ENCODE data around the gene TRA2B.

TRA2B gene

GRCh38 chr3:185968168-185968567 lies 30.4 kb upstream of the TRA2B start:
- no peak for DNase-seq
- Histone ChIP-seq H3K27ac (ENCODE audit: low read depth, low read length) (no peak overlapping the region), H3K23ac (ENCODE audit: low read length) (no peak overlapping the region), H3K14ac (ENCODE audit: low read length) (no peak overlapping the region), H3K79me1 (ENCODE audit: low read length) (no peaks in the 10 kb centered on the region), H2AFZ (ENCODE audit: insufficient read depth, low read length, poor library complexity) (no peak overlapping the region), H2BK12ac (ENCODE audit: low read length) (no peak overlapping the region), H2BK120ac (ENCODE audit: insufficient read depth, low read length, poor library complexity) (no peak overlapping the region), H3K9me3 (ENCODE audit: insufficient read depth, low read depth, low read length) (no peaks in the 10 kb centered on the region), H2BK5ac (ENCODE audit: low read depth, low read length, poor library complexity) (no peak overlapping the region), H3K4me2 (ENCODE audit: low read length) (no peak overlapping the region), H3K79me2 (ENCODE audit: control insufficient read depth, insufficient read depth, low read length, poor library complexity) (no peaks in the 10 kb centered on the region), H3K4ac (ENCODE audit: low read depth, low read length) (no peak overlapping the region), H3K18ac (ENCODE audit: low read length) (no peak overlapping the region), H4K8ac (ENCODE audit: low read depth, low read length) (no peak overlapping the region), H3K36me3 (ENCODE audit: control insufficient read depth in 1 of 2, insufficient read depth in 2 of 2, low read length in 2 of 2) (no peaks in the 10 kb centered on the region), H4K91ac (ENCODE audit: low read depth, low read length) (no peak overlapping the region), H3K4me1 (ENCODE audit: control insufficient read depth in 1 of 2, insufficient read depth in 2 of 2, low read length in 2 of 2) (no peaks in the 10 kb centered on the region), H4K12ac (ENCODE audit: low read depth, low read length) (no peak overlapping the region), H3K4me3 (ENCODE audit: low read depth, low read length) (no peak overlapping the region), H3K27me3 (ENCODE audit: insufficient read depth, low read length) (no peaks in the 10 kb centered on the region), H2AK5ac (ENCODE audit: low read length) (no peak overlapping the region), H3K9ac (ENCODE audit: low read length) (no peak overlapping the region)
- WGBS (ENCODE audit: extremely low coverage, insufficient coverage, insufficient read length), result no CpG with 5 or more reads among the region's 2 CpGs

- no peak for DNase-seq
- Histone ChIP-seq H3K4me2 (ENCODE audit: low read length) (peak overlapping the region; percentile 12), H3K14ac (ENCODE audit: low read length) (no peak overlapping the region), H2AK5ac (ENCODE audit: low read length) (no peak overlapping the region), H3K4ac (ENCODE audit: low read depth, low read length) (no peak overlapping the region), H2AFZ (ENCODE audit: insufficient read depth, low read length, poor library complexity) (no peak overlapping the region), H3K4me3 (ENCODE audit: low read depth, low read length) (no peak overlapping the region), H4K8ac (ENCODE audit: low read depth, low read length) (no peak overlapping the region), H2BK120ac (ENCODE audit: insufficient read depth, low read length, poor library complexity) (no peak overlapping the region), H3K4me1 (ENCODE audit: control insufficient read depth in 1 of 2, insufficient read depth in 2 of 2, low read length in 2 of 2) (no peaks in the 10 kb centered on the region), H3K18ac (ENCODE audit: low read length) (no peak overlapping the region), H3K27me3 (ENCODE audit: insufficient read depth, low read length) (no peaks in the 10 kb centered on the region), H2BK12ac (ENCODE audit: low read length) (no peak overlapping the region), H4K91ac (ENCODE audit: low read depth, low read length) (no peak overlapping the region), H3K36me3 (ENCODE audit: control insufficient read depth in 1 of 2, insufficient read depth in 2 of 2, low read length in 2 of 2) (no peaks in the 10 kb centered on the region), H3K9ac (ENCODE audit: low read length) (no peak overlapping the region), H3K79me1 (ENCODE audit: low read length) (no peaks in the 10 kb centered on the region), H3K9me3 (ENCODE audit: insufficient read depth, low read depth, low read length) (no peaks in the 10 kb centered on the region), H4K12ac (ENCODE audit: low read depth, low read length) (no peak overlapping the region), H3K23ac (ENCODE audit: low read length) (no peak overlapping the region), H2BK5ac (ENCODE audit: low read depth, low read length, poor library complexity) (no peak overlapping the region), H3K79me2 (ENCODE audit: control insufficient read depth, insufficient read depth, low read length, poor library complexity) (no peaks in the 10 kb centered on the region), H3K27ac (ENCODE audit: low read depth, low read length) (no peak overlapping the region)
- no CpG with 5 or more reads among the region's 2 CpGs for WGBS (ENCODE audit: extremely low coverage, insufficient coverage, insufficient read length)
Measured at GRCh38 chr3:185966655-185967054, 28.8 kb upstream of the TRA2B start.

GRCh38 chr3:185965496-185965895 lies 27.7 kb upstream of the TRA2B start:
- DNase-seq, result no peak
- Histone ChIP-seq H2AK5ac (ENCODE audit: low read length) (no peak overlapping the region), H3K36me3 (ENCODE audit: control insufficient read depth in 1 of 2, insufficient read depth in 2 of 2, low read length in 2 of 2) (no peaks in the 10 kb centered on the region), H4K91ac (ENCODE audit: low read depth, low read length) (no peak overlapping the region), H3K79me2 (ENCODE audit: control insufficient read depth, insufficient read depth, low read length, poor library complexity) (no peaks in the 10 kb centered on the region), H3K4me1 (ENCODE audit: control insufficient read depth in 1 of 2, insufficient read depth in 2 of 2, low read length in 2 of 2) (no peaks in the 10 kb centered on the region), H3K4me3 (ENCODE audit: low read depth, low read length) (no peak overlapping the region), H3K23ac (ENCODE audit: low read length) (no peak overlapping the region), H3K18ac (ENCODE audit: low read length) (no peak overlapping the region), H2BK12ac (ENCODE audit: low read length) (no peak overlapping the region), H3K27ac (ENCODE audit: low read depth, low read length) (no peak overlapping the region), H3K4ac (ENCODE audit: low read depth, low read length) (no peak overlapping the region), H2BK120ac (ENCODE audit: insufficient read depth, low read length, poor library complexity) (no peak overlapping the region), H3K4me2 (ENCODE audit: low read length) (no peak overlapping the region), H3K9ac (ENCODE audit: low read length) (no peak overlapping the region), H2BK5ac (ENCODE audit: low read depth, low read length, poor library complexity) (no peak overlapping the region), H4K8ac (ENCODE audit: low read depth, low read length) (no peak overlapping the region), H2AFZ (ENCODE audit: insufficient read depth, low read length, poor library complexity) (no peak overlapping the region), H3K14ac (ENCODE audit: low read length) (no peak overlapping the region), H3K27me3 (ENCODE audit: insufficient read depth, low read length) (no peaks in the 10 kb centered on the region), H3K9me3 (ENCODE audit: insufficient read depth, low read depth, low read length) (peaks cover 2% of the 10 kb centered on the region), H3K79me1 (ENCODE audit: low read length) (no peaks in the 10 kb centered on the region), H4K12ac (ENCODE audit: low read depth, low read length) (no peak overlapping the region)
- no CpG with 5 or more reads among the region's 2 CpGs for WGBS (ENCODE audit: extremely low coverage, insufficient coverage, insufficient read length)

GRCh38 chr3:185961675-185962232 lies 23.9 kb upstream of the TRA2B start:
- no peak for DNase-seq
- H3K27ac ChIP-seq (ENCODE audit: low read depth, low read length), result no peak overlapping the region
- no peaks in the 10 kb centered on the region for H3K79me2 ChIP-seq (ENCODE audit: control insufficient read depth, insufficient read depth, low read length, poor library complexity)
- no peak overlapping the region for H4K8ac ChIP-seq (ENCODE audit: low read depth, low read length)
- H2AK5ac ChIP-seq (ENCODE audit: low read length), result no peak overlapping the region
- H2BK12ac ChIP-seq (ENCODE audit: low read length), result no peak overlapping the region
- no peak overlapping the region for H3K23ac ChIP-seq (ENCODE audit: low read length)
- no peak overlapping the region for H3K4me3 ChIP-seq (ENCODE audit: low read depth, low read length)
- H3K9me3 ChIP-seq (ENCODE audit: insufficient read depth, low read depth, low read length), result peaks cover 4% of the 10 kb centered on the region
- H3K4me1 ChIP-seq (ENCODE audit: control insufficient read depth in 1 of 2, insufficient read depth in 2 of 2, low read length in 2 of 2), result no peaks in the 10 kb centered on the region
- no peak overlapping the region for H4K12ac ChIP-seq (ENCODE audit: low read depth, low read length)
- H2AFZ ChIP-seq (ENCODE audit: insufficient read depth, low read length, poor library complexity), result no peak overlapping the region
- H3K36me3 ChIP-seq (ENCODE audit: control insufficient read depth in 1 of 2, insufficient read depth in 2 of 2, low read length in 2 of 2), result no peaks in the 10 kb centered on the region
- no peak overlapping the region for H3K14ac ChIP-seq (ENCODE audit: low read length)
- no peak overlapping the region for H3K4me2 ChIP-seq (ENCODE audit: low read length)
- H3K9ac ChIP-seq (ENCODE audit: low read length), result no peak overlapping the region
- H2BK120ac ChIP-seq (ENCODE audit: insufficient read depth, low read length, poor library complexity), result no peak overlapping the region
- H3K4ac ChIP-seq (ENCODE audit: low read depth, low read length), result no peak overlapping the region
- H3K79me1 ChIP-seq (ENCODE audit: low read length), result no peaks in the 10 kb centered on the region
- no CpG with 5 or more reads among the region's 4 CpGs for WGBS (ENCODE audit: extremely low coverage, insufficient coverage, insufficient read length)
- H4K91ac ChIP-seq (ENCODE audit: low read depth, low read length), result no peak overlapping the region
- no peak overlapping the region for H2BK5ac ChIP-seq (ENCODE audit: low read depth, low read length, poor library complexity)
- H3K18ac ChIP-seq (ENCODE audit: low read length), result no peak overlapping the region
- H3K27me3 ChIP-seq (ENCODE audit: insufficient read depth, low read length), result no peaks in the 10 kb centered on the region
